ENCODE data around the gene ADAM12.
"Not testable (repeated sequence)": the region's sequence is repeated elsewhere in the genome, so short reads cannot be mapped to it uniquely, and the experiment has no call there.

Gene ADAM12

DNA sequence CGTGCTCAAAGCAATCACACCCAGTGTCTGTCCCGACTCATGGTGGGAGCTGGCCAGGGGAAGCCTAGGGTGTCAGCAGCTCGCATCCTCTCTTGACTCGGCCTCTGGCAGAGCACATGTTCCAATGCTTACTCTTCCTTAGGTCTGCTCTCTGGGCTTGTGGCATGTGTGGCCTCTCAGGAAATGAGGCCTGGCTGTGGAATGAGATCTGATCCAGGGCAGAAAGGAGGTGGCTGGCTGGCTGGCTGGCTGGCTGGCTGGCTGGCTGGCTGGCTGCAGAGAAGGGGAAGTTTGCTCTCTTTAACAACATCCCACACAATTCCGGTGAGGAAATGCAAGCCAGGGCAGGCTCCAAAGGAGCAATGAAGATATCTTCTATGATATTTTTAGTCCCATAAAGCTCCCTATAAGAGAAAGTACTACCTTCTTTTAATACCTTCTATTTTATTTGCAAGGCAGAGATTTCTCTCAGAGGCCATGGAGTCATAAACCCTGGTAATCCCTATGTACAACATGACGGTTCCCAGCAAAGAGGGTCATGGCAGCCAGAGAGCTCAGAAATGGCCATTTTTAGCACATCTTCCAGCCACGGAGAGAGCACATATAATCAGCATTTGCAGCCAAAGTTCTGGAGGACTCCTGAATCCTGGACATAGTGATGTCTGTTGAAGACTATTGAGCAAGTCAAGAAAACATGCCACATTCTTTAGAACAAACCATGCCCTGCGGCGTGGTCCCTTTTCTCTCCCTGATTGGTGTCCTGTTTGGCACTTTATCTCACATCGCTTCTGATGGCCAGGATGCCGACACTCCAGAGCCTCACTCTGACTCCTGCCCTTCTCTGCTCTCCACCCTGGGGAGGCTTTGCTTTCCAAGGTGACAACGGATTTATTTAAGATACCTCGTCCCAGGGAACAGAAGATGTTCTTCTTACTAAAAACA is 338.2 kb downstream of the ADAM12 start:
- DNase-seq (ENCODE audit: low read depth), result no peak

DNA sequence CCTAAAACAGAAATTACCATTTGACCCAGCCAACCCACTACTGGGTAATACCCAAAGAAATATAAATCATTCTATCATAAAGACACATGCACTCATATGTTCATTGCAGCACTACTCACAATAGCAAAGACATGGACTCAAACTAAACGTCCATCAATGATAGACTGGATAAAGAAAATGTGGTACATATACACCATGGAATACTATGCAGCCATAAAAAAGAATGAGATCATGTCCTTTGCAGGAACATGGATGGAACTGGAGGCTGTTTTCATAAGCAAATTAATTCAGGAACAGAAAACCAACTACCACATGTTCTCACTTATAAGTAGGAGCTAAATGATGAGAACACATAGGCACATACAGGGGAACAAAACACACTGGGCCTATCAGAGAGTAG is 340.5 kb downstream of the ADAM12 start:
- DNase-seq (ENCODE audit: low read depth), result not testable (repeated sequence)

DNA sequence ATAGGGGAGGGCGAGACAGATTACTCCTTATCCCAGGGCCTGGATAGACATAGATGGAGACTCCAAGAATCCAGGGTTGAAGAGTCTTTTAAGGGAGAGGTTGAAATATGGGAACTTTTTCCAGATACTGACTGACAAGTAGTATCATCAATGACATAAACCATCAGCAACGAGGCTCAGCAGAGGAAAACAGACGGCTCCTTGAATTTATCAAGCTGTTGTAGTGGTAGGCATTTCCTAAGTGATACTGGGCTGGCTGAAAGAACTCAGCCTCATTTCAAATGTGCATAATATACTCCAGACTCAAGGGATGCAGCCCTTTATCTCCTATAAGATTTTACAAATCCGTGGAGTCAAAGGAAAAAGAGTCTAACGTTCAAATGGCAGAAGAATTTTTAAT is 341.4 kb downstream of the ADAM12 start:
- no peak for DNase-seq (ENCODE audit: low read depth)

DNA sequence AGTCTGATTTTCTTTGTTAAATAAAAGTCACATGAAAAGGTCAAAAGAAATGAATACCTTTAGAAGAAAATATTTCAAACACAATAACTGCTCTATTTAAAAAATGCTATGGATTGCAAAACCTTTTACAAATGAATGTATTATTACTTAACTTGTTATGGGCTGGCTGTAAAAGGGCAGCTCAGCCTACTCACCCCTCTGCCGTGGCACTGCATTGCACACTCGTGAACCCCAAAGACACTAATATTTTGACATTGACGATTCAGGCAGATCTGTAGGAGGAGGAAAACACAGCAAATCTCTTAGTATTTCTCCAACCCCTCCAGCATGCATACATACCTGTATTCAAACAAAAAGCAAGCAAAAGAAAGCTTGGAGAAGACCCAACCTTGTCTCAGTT is 342.4 kb downstream of the ADAM12 start:
- no peak for DNase-seq (ENCODE audit: low read depth)

DNA sequence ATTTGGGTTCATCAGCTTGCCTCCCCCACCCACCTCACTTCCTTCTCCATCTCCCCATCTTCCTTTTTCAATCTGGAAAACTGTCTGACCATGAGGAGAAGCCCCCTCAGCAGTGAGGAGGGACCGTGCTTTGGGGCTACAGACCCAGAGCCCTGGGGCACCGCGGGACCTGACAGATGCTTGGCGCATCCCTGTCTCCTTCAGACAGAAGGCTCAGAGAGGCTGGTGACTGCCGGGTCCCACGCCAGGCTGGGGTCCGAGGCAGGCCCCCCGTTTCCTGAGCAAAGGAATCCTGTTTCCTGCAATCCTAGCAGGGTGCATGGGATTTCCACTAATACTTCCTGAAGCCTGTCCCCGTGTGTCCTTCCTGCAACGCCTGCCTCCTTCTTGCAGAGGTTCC is 344.9 kb downstream of the ADAM12 start:
- DNase-seq (ENCODE audit: low read depth), result no peak

DNA sequence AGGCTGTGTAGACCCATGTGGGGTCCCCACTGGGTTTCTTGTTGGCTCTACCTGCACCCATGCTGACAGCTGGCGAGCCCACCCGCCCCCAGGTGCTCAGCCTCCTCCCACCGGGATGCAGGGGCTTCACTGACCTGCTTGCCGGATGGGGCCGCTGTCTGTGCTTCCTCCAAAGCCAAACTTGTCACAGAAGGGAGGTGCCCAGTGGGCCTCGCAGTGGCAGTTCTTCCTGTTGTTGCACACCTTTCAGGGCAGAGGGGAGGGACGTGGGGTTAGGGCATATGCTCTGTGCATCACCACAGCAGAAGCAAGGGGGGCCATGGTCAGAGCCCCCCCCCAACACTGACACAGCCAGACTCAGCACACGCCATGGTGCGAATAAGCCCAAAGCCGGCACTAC is 345.4 kb downstream of the ADAM12 start:
- no peak for DNase-seq (ENCODE audit: low read depth)

DNA sequence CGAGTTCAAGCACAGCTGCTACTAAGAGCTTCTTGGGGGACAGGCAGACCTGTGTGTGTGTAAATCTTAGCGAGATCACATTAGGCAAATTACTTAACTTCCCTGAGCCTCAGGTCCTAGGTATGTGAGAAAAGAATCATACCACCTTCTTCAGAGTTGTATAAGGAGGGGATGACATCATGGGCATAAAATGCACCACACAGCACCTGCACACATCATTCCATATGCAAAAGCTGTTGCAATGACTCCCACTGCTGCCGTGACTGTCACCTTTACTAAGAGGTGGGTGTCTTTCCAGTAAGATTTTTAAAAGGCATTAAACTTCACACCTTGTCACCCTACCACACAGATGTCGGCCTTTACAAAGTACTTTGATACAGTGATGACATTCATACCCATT is 345.9 kb downstream of the ADAM12 start:
- no peak for DNase-seq (ENCODE audit: low read depth)

DNA sequence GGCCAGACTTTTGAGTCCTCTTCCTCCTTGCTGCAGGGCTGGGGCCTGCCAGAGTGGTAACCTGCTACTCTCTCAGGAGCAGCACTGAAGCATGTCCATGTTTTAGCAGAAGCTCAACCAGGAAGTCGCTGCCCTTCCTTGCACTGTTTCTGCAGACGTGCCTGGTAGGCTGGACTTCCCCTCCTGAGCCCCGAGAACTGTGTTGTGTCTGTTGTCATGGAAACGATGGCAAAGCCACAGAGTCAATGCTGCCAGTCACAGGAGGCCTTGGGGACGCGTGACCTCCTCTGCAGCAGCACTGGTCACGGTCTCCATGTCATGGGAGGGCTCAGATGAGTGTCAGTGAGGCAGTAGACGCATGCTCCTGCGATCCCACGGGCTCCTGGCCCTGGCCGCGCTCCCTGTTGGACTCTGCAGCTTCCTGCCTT is 346.5 kb downstream of the ADAM12 start:
- DNase-seq (ENCODE audit: low read depth), result peak; percentile 72

DNA sequence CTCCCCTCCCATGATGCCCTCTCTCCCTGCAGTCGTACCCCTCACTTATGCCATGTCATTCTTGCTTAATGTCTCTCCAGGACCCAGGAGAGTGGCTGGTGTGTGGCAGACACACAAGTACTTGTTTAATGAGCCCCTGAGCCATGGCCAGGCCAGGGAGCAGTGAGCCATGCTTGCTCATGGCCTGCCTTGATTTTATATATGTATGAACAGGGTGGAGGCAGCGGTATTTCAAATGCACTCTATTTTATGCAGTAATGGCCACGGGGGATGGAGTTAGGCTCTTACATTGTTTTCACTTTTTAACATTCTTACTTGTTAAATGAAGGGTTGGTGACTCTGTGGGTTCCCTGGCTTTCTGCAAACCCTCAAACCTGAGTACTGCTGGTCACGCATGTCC is 347.2 kb downstream of the ADAM12 start:
- DNase-seq (ENCODE audit: low read depth), result no peak

DNA sequence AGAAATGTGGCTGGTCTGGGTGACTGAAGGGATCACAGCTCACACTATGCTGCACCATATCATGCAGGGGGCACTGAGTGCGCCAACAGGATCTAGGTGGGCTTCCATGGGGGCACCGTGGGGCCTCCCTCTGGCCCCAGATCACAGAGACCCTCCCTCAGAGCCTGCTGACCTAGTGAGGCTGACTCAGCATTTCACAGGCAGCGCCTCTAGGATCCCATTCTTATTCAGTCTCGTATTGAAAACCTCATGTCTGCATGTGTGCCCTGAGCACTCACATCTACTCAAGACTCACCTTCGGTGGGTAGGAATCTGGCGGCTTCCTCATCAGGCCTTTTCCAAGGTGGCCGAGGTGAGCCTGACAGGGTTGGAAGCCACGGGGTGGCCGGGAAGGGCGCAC is 350.3 kb downstream of the ADAM12 start:
- no peak for DNase-seq (ENCODE audit: low read depth)

DNA sequence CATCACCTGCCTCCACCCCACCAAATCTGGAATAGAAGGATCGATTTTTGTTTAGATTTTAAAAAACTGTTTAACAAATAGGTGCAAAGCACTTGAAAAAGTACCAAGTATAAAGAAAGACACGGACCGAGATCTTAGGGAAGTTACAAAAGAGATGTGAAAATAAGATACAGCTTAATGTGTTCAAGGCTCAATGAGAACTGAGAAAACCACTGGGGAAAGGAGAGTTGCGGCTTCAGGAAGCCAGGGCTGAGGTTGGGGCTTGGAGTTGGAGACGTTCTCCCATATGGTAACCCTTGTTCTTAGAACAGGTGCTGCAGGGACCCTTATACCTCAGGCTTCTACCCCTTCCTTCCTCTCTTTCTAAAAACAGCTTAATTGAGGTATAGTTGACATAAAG is 351.8 kb downstream of the ADAM12 start:
- no peak for DNase-seq (ENCODE audit: low read depth)

DNA sequence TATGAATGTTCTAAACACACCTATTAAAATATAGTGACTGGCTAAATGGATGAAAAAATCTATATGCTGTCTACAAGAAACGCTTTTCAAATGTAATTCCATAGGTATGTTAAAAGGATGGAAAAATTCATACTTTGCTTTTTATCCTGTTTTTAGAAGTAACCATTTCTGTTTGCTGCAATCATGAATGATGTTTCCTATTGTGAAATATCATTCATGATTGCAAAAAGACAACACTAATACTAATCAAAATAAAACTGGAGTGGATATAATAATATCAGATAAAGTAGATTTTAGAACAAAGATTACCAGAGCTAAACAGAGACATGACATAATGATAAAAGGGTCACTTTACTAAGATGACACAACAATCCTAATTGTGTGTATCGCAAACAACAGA is 353.7 kb downstream of the ADAM12 start:
- no peak for DNase-seq (ENCODE audit: low read depth)

DNA sequence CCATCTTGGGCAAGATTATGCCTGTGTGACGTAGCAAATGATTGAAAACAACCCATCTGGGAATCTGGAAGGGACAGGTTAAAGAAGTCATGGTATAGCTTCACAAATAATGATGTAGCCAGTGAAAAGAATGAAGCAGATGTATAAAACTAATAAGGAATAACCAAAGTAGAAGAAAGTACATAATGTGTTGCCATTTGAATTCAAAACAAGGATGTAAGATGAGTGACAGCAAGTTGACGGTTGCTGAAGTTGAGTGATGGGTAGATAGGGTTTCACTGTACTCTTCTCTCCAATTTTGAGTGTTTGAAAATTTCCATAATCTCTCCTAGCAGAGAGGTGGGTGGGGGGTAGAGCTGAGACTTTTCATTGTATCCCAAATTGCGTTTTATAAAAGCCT is 358.3 kb downstream of the ADAM12 start:
- DNase-seq (ENCODE audit: low read depth), result no peak

DNA sequence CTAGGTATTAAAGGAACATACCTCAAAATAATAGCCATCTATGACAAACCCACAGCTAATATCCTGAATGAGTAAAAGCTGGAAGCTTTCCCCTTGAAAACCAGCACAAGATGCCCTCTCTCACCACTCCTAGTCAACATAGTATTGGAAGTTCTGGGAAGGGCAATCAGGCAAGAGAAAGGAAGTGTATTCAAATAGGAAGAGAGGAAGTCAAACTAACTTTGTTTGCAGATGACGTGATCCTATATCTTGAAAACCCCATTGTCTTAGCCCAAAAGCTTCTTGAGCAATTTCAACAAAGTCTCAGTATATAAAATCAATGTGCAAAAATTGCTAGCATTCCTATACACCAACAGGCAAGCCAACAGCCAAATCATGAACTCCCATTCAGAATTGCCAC is 360.6 kb downstream of the ADAM12 start:
- DNase-seq (ENCODE audit: low read depth), result no peak

DNA sequence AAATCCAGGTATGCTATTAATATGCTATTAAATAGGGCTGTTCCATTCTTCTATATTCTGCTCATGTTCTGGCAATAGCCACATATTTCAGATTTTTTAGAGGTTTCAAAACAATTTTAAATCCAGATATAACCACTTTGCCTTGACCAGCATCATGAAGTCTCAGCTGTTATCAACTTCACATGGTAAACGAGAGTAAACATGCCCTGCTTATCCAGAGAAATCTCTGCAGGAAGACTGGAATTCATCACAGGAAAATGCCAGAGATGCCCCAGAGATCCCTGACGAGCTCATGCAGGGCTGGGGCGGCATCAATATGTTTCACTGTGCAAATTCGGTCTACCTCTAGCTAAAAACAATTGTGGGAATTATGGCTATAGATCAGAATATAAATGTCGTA is 365.4 kb downstream of the ADAM12 start:
- no peak for DNase-seq (ENCODE audit: low read depth)

DNA sequence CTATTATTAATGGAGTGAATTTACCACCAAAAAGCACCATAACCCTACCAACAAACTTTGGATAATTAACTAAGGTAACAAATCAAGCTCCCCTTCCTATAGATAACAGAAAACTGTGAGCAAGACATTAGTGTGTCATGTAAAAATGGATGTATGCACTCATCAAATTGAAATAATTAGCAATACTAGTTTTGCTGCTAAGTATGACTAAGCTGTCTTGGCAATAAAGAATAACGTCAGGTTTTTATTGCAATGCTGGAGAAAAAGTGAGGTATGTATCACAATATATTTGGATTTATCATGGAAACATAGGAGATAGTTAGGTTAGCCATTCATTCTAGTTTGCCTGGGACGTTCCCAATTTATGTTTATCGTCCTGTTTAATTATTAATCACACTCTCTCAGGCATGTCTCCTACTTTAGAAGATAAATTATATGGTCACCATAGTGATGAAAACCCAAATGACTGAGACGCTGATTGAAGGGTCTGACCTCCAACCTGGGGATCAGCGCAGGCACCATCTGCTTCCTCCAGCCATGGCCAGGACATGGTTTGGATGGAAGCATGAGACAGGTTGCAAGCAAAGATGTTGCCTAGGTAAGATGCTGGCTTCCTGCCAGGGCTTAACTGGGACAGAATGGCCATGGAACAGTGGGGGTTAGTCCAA is 366.3 kb downstream of the ADAM12 start:
- no peak for DNase-seq (ENCODE audit: low read depth)

DNA sequence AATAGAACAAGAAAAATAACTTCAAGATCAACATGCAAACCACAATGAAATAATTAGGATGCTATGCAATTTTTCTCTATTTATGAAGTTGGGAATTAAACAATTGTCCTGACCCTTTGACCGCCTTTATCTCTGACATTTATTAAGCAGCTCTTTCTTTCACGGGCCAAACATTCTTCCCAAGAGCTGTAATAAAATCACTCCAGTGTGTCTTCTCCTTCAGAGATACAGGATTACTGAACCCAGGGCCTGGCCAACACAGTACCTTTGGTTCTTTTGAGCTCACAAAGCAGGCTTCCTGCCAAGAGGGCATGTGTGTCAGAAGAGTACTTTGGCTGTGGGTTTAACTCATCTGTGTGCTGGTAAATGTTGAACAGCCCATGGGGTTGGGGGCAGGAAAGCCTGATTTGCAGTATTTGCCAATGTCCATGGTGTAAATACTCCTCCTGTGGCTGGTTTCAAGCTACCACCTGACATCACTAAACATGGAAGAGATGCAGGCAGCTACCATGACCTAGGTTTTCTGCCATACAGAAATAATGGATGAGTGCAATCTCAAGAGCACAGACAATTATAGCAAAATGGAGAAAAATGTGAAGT is 370.2 kb downstream of the ADAM12 start:
- DNase-seq (ENCODE audit: low read depth), result no peak

DNA sequence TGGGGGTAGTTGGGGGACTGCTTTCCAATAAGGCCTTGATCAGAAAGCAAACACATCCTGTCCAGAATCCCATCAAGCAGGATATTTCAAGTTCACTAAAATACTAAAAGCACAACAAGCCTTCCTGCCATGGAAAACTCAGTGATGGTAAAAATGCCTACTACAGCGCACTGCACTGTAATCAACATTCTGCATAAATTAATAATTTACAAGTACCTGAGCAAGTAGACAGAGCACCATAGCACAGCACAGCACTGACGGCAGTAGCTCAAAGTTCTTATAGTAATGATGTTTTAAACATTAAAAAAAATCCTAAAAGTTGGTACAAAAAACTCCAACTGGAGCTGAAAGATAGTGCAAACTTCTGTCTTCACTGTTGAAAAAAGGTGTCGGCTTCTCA is 371.4 kb downstream of the ADAM12 start:
- DNase-seq (ENCODE audit: low read depth), result no peak

DNA sequence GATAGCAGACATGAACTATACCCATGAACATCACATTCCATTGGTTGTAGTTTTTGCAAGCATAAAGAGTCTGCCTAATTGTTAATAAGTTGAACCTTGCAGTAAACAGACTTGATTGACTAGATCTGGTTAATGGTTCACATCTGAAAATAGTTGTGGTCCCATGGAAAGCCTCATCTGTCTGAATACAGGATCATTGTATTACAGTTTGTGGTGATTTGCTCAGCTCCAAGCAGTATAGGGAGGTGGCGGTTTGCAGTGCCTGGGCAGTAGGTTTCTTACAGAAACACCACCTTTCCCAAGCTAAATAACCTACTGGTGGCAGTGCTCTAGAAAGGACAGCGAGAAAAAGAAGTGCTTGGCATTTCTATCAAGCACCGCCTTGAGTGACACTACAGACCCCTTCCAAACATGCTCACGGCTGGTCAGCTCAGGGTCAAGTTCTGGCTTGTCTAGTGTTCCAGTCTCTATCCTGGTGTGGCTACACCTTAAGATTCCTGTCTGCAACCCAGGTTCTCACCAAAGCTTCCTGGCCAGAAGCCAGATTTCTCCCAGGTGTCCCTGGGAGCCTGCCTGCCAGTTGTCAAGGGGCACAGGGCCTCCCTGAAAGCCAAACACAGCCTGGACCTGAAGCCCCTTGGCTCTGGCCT is 372.0 kb downstream of the ADAM12 start:
- DNase-seq (ENCODE audit: low read depth), result no peak

DNA sequence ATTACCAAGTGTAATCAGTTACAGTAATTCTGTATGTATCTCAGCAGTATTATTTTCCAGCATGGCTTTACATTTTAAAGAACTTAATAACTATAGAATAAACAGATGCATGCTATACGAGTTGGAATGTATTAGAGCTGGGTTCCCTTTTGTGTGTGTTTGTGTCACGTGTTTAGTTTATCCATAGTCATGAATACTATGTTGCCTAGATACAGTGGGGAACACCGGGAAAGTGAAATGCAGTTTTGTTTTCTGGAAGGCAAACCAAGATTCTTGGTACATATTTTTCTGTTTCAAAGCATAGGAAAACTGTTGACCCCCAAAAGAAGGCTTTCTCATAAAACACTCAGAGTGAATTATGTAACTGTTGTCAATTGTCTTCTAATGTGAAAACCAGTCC is 372.9 kb downstream of the ADAM12 start:
- DNase-seq (ENCODE audit: low read depth), result no peak

DNA sequence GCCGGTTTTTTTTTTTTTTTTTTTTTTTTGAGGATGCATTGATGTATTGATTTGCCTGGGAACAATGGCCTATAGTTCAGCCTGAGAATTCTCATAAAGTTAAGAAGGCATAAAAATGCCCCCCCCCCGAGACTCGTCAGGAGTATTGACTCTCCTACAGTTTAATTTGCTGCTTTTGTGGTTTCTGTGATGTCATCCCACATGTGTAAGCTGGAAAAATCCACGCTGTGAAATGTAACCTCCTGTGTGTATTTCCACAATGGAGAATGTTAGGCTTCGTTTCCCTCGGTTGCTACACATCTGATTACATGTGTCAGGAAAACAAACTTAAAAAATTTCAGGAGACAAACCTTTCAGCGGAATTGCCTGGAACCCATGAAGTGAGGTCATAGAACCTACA is 374.0 kb downstream of the ADAM12 start:
- DNase-seq (ENCODE audit: low read depth), result no peak

DNA sequence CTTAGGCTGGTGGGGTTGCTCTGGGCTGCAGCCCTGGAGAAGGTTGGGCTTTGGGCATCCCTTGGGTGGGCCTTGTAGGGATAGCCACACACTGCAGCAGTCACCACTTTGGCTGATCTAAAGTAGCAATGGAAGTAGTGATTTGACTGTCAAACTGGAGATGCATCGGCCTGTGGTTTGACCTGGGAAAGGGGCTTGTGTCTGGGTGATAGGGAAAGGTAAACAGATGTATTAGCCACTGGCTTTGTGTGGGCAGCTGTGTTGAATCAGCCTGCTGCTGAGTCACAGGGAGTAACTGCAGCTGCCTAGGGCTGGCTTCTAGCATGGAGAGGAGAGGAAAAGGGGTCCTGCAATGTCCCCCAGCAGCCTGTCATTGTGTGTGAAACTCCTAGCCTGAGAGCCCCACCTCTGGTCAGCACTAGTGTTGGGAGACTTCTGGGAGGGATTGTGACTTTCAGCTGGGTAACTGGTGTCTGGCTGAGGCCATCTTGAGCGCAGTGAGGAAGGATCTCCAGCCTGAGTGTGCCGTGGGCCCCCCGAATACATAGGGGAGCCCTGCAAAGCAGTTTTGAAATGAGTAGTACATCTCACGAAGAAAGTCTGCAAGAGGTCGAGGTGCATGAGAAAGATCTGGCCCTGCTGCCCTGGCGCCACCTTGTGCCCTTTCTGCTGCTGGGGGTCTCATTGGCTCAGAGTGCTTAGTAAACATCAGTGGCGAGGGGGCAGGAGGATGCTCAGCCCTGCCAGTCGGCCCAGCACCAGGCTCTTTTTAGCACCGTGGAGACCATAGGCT is 374.6 kb downstream of the ADAM12 start:
- DNase-seq (ENCODE audit: low read depth), result no peak
